NCI-H82 treated with DMSO at 0.1 percent for 48 hours (cell line): ENCODE measurements around the gene CHST14.

Experiments
- DNase-seq: peaks from one replicate; lab custom pipeline; 2025; ENCODE audit not compliant: unreplicated experiment; lab: John Stamatoyannopoulos, UW

The CHST14 gene

DNA sequence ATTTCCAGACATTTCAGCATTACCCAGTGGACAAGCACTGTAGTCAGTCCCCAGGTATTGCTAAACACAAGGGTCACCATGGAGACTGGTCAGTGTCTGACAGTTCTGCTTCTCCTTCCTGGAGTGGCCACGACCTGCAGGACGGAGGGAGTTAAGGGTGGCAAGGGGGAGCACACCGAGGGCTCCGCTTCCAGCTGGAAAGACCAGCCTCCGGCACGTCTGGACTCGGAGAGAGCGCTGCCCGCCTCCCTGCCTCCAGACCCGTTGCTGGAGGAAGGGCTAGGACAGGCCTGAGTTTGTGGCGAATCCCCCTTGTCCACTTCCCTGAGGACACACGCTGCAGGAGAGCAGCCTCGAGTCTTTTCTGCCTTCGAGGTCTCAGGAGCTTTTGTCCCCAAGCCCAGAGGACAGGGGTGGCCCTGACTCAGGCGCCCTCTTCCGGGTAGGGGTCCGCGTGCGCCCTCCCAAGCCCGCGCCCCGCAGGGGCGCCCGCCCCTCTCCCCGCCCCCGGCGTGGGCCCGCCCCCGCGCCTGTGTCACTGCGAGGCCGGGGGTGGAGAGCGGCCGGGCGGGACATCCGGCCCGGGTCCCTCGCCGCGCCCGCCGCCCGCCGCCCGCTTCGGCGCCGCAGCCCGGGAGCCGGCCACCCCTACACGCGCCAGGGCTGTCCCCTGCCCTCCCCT, at the start of gene CHST14:
Gene CHST14, plus strand, starts transcription at position 562 of the 682 bp plus-strand sequence. CDS start 230 bp downstream, outside the sequence.
- DNase-seq, result no peak

- peak; percentile 81 for DNase-seq
Observed at GRCh38 chr15:40421246-40422157, 49.3 kb upstream of the CHST14 start.

DNA sequence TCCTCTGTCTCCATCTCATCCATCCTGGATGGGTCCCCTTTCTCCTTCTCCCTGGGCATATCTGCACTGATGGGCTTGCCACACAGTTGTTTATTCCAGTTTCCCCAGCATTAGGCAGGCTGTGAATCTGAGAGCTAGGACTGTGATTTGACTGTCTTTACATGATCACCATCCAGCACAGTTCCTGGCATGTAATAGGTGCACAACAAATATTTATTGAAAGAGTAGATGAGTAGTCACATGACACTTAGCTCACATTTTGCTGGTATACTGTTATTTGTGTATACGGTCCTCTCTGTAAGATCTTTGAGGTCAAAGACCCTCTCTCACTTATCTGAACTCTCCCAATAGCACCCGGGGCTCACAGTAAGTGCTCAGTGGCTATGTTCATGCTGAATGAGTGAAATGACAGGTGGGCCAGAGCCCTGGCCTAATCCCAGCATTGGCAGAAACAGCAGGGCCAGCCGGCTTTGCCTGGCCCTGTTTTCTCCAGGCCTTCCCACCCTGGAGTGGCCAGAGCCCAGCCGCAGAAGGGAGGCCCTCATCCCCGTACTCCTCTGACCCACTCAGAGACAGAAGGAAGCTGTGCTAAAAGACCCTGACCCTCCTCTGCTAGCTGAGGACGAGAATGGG, 46.2 kb upstream of the CHST14 start:
- no peak for DNase-seq

- DNase-seq, result no peak
Observed at GRCh38 chr15:40425681-40426080, 45.1 kb upstream of the CHST14 start.

- DNase-seq, result no peak
Observed at GRCh38 chr15:40427188-40427587, 43.6 kb upstream of the CHST14 start.

- no peak for DNase-seq
Observed at GRCh38 chr15:40428185-40428584, 42.6 kb upstream of the CHST14 start.

DNA sequence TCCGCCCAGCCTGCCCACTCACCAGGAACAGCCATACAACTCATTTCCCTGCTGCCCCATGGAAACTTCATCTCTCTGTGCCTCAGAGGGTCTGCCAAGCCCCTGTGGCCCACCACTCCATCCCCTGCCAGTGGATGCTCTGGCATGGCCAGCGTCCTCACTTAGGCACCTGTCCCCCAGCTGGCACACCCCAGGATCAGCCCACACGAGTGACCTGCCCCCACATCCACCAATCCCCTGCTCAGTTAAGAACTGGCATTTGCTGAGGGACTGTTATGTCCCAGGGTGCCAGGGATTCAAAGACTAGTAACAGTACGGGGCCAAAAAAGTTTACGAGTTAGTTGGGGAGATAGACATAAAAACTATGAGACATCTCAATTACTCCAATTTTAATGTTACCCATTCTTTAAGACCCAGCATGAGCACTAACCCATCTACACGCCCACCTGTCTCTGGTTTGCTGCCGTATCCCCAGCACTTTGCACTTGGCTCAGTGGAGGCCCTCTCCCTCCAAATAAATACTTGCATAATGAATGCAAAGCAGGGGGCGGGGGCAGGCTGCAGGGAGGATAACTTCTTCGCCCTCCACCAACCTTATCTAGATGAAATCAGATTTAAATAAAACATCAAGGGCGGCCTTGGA, 41.6 kb upstream of the CHST14 start:
- DNase-seq, result no peak

DNA sequence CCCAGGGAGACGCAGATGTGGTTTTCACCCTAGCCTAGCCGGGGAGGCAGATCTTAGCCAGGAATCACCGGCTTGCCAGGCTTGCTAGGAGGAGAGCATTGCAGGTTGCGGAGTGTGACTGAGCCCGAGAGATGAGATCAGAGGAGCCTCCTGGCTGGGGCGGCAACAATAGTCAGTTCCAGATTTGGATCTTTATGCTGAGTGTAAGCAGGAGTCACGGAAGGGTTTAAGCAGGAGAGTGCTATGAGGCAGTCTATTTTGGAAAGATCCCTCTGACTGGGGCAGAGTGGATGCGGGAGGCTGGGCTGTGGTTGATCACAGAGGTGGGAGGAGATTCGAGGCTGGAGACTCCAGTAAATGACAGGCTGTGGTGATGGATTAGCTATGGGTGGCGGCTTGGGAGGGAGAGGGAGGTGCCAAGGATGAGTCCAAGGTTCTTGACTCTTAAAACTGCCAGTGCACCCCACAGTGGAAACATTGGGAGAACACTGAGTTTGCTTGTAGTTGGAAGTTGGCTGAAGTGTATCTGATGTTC, 40.4 kb upstream of the CHST14 start:
- DNase-seq, result peak; percentile 56

DNA sequence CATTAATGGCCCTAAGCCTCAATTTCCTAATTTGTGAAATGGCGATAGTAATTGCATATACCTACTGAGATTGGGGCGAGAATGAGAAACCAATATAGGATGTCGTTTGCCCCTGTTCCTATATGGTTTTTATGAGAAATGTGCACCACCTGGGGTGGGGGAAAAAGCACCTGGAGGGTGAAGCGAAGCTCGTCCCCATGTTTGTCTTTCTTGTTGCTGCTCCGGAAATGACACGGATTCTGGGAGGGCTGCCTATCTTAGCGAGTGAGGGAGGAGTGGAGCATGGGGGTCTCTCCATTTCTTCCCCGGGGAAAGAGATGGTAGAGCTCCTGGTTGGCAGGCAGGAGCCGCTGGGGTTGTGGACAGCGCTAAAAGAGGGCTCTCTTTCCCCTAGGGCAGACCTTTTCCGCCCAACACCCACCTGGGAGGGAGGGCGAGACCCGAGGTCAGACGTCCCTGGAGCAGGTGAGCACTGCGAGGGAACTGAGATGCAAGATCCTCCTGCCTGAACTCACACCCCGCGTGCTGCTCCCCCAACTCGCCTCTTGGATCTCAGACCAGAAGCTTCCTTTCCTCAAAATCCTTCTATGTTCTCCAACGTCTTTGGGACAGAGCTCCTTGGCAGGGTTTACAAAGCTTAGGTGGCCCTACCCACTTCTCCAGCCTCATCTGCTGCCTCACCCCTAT, 35.6 kb upstream of the CHST14 start:
- no peak for DNase-seq

GRCh38 chr15:40435710-40436089, 35.1 kb upstream of the CHST14 start:
- no peak for DNase-seq

- no peak for DNase-seq
Observed at GRCh38 chr15:40436116-40436891, 34.5 kb upstream of the CHST14 start.

DNA sequence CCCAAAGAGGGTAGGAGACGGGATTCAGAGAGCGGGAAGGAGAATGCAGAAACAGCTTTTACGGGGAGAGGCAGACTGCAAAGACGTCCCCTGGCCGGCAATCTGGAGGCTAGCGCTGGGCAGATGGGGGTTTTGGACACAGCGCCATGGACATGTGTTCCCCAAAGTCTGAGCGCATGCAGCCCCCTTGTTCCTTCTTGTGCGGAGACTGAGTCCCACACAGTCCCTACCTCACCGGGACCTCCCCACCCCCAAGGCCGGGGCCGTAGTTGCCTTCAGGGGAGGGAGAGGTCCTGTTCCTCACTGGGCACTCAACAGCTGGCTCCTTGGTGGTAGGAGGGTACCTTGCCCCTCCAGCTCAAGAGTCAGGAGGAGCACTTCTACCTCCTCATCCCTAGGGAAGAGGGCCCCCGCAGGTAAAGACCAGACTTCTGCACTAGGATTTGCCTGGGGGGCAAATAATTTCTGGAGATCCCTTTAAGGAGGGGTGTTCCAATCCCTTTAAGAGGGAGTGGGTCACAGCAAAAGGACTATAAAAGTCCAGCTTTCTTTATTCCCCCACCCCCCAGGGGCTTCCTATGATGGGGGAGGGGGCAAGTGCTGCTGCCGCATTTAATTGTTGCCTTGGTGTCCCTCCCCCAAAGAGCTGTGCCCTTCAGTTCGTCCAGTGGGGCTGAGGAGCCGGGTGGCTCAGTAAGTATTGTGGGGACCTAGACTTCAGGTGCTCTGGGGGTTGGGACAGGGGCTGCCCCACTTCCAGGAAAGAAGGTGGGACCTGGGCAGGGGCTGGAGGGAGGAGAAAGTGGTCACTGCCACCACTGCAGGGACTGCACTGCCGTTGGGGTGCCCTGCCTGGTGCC, 33.7 kb upstream of the CHST14 start:
- no peak for DNase-seq

- no peak for DNase-seq
Observed at GRCh38 chr15:40437752-40438687, 32.8 kb upstream of the CHST14 start.

DNA sequence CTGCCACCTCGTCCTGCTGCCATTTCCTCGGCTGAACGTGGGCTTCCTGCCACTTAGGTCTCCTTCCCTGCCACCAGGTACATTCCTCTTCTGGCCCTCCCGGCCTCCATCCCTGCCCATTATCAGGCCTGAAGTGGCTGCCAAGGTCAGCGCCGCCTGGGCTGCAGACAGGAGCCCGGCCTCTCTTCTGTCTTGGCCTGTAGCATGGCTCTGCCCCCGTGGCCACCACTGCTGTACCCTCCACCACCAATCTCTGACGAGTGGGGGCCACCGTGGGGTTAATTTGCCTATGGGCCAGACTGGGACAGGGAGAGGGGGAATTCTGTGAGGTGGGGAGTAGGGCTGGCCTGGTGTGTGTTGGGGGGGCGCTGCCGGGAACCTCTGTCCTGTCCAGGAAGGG, 32.1 kb upstream of the CHST14 start:
- DNase-seq, result no peak

DNA sequence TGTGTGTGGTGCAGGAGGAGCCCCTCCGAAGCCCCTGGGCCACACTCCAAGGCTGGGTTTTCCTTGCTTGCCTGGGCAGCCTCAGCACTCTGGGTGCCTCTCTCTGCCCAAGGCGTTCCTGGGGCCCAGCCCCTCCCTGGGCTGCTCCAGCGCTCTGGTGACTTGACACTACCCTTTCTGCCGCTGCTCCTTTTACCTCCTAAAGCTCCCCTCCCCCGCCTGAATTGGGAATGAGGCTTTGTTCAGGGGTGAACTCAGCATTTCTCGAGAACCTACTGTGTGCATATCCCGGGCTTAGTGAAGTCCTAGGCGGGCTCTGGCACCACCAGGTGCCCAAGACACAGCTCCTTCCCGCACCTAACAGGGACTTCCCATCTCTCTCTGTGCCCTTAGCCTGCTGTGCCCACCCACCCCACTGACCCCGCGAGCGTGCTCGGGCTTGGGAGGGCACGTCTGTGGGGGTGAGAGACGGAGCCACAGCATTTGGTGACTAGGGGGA, 31.3 kb upstream of the CHST14 start:
- no peak for DNase-seq

- no peak for DNase-seq
Observed at GRCh38 chr15:40439960-40440742, 30.6 kb upstream of the CHST14 start.
